GM10847 (cell line): ENCODE data around the gene CLDN20.

Source experiments
- POLR2A ChIP-seq: IDR thresholded peaks from 2 replicates; pipeline ENCODE4 v1.6.1; 2011; ENCODE audit not compliant: insufficient read length; ENCODE audit errors: extremely low read depth

CLDN20 gene

GRCh38 chr6:155275808-155276480 is 12.1 kb downstream of the CLDN20 start:
- no peak for TF ChIP-seq POLR2A

- TF ChIP-seq POLR2A = no peak
Observed at GRCh38 chr6:155276638-155277037, 12.8 kb downstream of the CLDN20 start.

- TF ChIP-seq POLR2A = no peak
Observed at GRCh38 chr6:155278319-155279049, 14.7 kb downstream of the CLDN20 start.

- no peak for TF ChIP-seq POLR2A
Observed at GRCh38 chr6:155284775-155285174, 21.0 kb downstream of the CLDN20 start.

- no peak for TF ChIP-seq POLR2A
Observed at GRCh38 chr6:155287762-155288161, 23.9 kb downstream of the CLDN20 start.

GRCh38 chr6:155290491-155290890 is 26.7 kb downstream of the CLDN20 start:
- TF ChIP-seq POLR2A = no peak

GRCh38 chr6:155291291-155291690 is 27.5 kb downstream of the CLDN20 start:
- no peak for TF ChIP-seq POLR2A

GRCh38 chr6:155292711-155293110 is 28.9 kb downstream of the CLDN20 start:
- no peak for TF ChIP-seq POLR2A

- no peak for TF ChIP-seq POLR2A
Observed at GRCh38 chr6:155297669-155298068, 33.9 kb downstream of the CLDN20 start.

- no peak for TF ChIP-seq POLR2A
Observed at GRCh38 chr6:155301867-155302266, 38.1 kb downstream of the CLDN20 start.

GRCh38 chr6:155303361-155303870 is 39.6 kb downstream of the CLDN20 start:
- no peak for TF ChIP-seq POLR2A

- TF ChIP-seq POLR2A = no peak
Observed at GRCh38 chr6:155306958-155307357, 43.1 kb downstream of the CLDN20 start.

- TF ChIP-seq POLR2A = no peak
Observed at GRCh38 chr6:155309150-155309549, 45.3 kb downstream of the CLDN20 start.

GRCh38 chr6:155310596-155310995 is 46.8 kb downstream of the CLDN20 start:
- TF ChIP-seq POLR2A = no peak

- TF ChIP-seq POLR2A = no peak
Observed at GRCh38 chr6:155311086-155311485, 47.3 kb downstream of the CLDN20 start.

- no peak for TF ChIP-seq POLR2A
Observed at GRCh38 chr6:155311583-155311982, 47.8 kb downstream of the CLDN20 start.
